ENCODE measurements around the gene TNIK. TPM values are rescaled to one million over a fixed set of nuclear protein-coding genes. Genes with fewer than 3 reads are reported as not detected.
"Not testable (repeated sequence)": the region's sequence is repeated elsewhere in the genome, so short reads cannot be mapped to it uniquely, and the experiment has no call there.

Gene TNIK
- total RNA-seq, 1 donor from 2014 or later = 9.3 TPM

DNA sequence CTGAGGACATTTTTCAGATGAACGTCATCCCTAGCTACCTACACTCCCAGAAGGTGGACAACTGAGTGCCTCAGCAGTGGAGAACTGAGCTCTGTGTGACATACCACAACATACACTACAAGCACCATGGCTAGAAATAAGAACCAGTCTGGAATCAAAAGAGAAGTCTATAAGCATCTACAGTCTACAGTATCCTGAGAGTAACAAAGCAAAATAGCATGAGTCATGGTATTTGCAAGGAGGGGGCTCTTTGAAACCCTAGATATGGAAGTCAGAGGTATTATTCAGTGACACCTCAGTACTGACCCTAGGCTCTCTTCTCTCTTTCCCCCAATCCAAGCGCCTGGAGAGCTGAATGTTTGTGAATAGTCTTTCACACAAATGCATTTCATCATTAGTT is 87.5 kb downstream of the TNIK start:
- no peaks in the 10 kb centered on the region for H3K27me3 Mint-ChIP-seq (ENCODE audit: low read depth)
- TF ChIP-seq CTCF (IDR thresholded peaks at IDR 0.05; ENCODE audit: unreplicated experiment) = no peak
- H3K36me3 Mint-ChIP-seq = no peaks in the 10 kb centered on the region
- H3K9me3 Mint-ChIP-seq = no peaks in the 10 kb centered on the region
- no peaks in the 10 kb centered on the region for H3K4me1 Mint-ChIP-seq
- DNase-seq (ENCODE audit: low spot score in 2 of 2, unreplicated experiment in 2 of 2) = no peak
- H3K27ac Mint-ChIP-seq = no peak overlapping the region
- H3K4me3 Mint-ChIP-seq = no peak overlapping the region

DNA sequence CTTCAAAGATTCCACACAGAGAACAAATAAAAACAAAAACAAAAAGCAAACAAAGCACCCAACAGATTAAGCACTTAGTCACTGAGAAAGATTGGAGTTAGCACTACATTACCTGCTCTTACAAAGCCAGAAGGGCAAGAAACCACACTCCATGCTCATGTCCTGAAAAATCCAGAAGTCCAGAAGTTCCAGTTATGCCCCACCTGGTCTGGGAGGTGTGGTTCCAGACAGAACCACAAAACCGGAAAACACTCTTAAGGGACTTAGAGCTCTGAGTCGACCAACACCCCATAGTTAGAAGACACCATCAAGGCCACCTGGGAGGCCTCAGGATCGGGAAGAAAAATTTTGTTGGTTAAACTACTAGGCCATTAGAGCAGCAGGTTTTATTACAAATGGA is 88.9 kb downstream of the TNIK start:
- H3K36me3 Mint-ChIP-seq = no peaks in the 10 kb centered on the region
- peaks cover 2% of the 10 kb centered on the region for H3K4me1 Mint-ChIP-seq
- no peak for DNase-seq (ENCODE audit: low spot score in 2 of 2, unreplicated experiment in 2 of 2)
- no peak for TF ChIP-seq CTCF (IDR thresholded peaks at IDR 0.05; ENCODE audit: unreplicated experiment)
- H3K27ac Mint-ChIP-seq = no peak overlapping the region
- no peak overlapping the region for H3K4me3 Mint-ChIP-seq
- H3K27me3 Mint-ChIP-seq (ENCODE audit: low read depth) = no peaks in the 10 kb centered on the region
- no peaks in the 10 kb centered on the region for H3K9me3 Mint-ChIP-seq

DNA sequence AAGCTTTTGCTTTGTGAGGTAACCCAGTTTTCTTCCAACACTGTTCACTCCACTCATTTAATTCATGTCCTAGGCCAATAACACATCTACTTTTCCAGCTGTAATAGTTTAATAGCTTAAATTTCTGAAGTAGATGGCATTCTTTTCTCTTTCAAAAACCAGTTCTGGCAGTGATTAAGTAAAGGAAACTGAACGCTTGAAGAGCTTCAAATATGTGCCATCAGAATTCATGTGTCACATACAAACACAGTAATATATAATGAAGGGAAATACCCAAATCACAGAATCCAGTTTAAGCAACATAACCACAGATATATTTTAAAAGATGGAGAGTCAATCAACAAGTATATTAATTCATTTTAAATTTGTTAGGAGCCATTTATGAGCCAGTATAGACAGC is 91.0 kb downstream of the TNIK start:
- Mint-ChIP-seq H3K4me3 (no peak overlapping the region), H3K27ac (no peak overlapping the region), H3K36me3 (no peaks in the 10 kb centered on the region), H3K4me1 (peaks cover 9% of the 10 kb centered on the region), H3K27me3 (ENCODE audit: low read depth) (no peaks in the 10 kb centered on the region), H3K9me3 (no peaks in the 10 kb centered on the region)
- TF ChIP-seq CTCF (IDR thresholded peaks at IDR 0.05; ENCODE audit: unreplicated experiment) = no peak
- DNase-seq (ENCODE audit: low spot score in 2 of 2, unreplicated experiment in 2 of 2) = no peak

GRCh38 chr3:171366738-171367137 is 93.5 kb downstream of the TNIK start:
- not testable (repeated sequence) for H3K27me3 Mint-ChIP-seq (ENCODE audit: low read depth); DNase-seq (ENCODE audit: low spot score in 2 of 2, unreplicated experiment in 2 of 2)

GRCh38 chr3:171366043-171366442 is 94.2 kb downstream of the TNIK start:
- peaks cover 24% of the 10 kb centered on the region for H3K4me1 Mint-ChIP-seq

More at GRCh38 chr3:171366738-171367137, 93.5 kb downstream of the TNIK start:
- Mint-ChIP-seq H3K27ac (peak overlapping the region; percentile 27), H3K4me1 (peaks cover 24% of the 10 kb centered on the region)
- not testable (repeated sequence) for H3K36me3 Mint-ChIP-seq, H3K4me3 Mint-ChIP-seq, H3K9me3 Mint-ChIP-seq

DNA sequence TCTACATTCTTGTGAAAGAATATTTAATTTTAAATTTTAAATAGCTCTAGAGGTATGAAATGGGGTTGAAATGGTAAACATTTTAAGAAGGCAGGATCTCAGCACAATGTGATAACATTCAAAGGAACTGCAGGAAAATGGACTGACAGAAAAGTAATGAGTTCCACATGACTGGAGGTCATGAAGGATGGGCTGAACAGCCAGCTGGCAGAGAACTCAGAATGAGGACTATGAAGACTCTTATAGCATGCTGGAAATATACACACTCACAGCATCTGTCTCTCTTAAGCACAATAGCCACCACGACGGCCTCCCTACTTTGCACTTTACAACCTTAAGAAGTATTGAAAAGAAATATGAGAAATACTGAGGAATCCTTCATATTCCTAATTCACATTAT is 94.7 kb downstream of the TNIK start:
- Mint-ChIP-seq H3K36me3 (no peaks in the 10 kb centered on the region), H3K4me3 (no peak overlapping the region), H3K27me3 (ENCODE audit: low read depth) (no peaks in the 10 kb centered on the region), H3K9me3 (no peaks in the 10 kb centered on the region), H3K27ac (no peak overlapping the region), H3K4me1 (peaks cover 24% of the 10 kb centered on the region)
- no peak for TF ChIP-seq CTCF (IDR thresholded peaks at IDR 0.05; ENCODE audit: unreplicated experiment)
- no peak for DNase-seq (ENCODE audit: low spot score in 2 of 2, unreplicated experiment in 2 of 2)

More at GRCh38 chr3:171366043-171366442, 94.2 kb downstream of the TNIK start:
- DNase-seq (ENCODE audit: low spot score in 2 of 2, unreplicated experiment in 2 of 2) = no peak
- H3K36me3 Mint-ChIP-seq = no peaks in the 10 kb centered on the region
- TF ChIP-seq CTCF (IDR thresholded peaks at IDR 0.05; ENCODE audit: unreplicated experiment) = no peak
- no peaks in the 10 kb centered on the region for H3K9me3 Mint-ChIP-seq
- no peak overlapping the region for H3K27ac Mint-ChIP-seq
- no peak overlapping the region for H3K4me3 Mint-ChIP-seq
- no peaks in the 10 kb centered on the region for H3K27me3 Mint-ChIP-seq (ENCODE audit: low read depth)

Data from mesothelial cell of epicardium (in vitro differentiated cells).